Lower lobe of right lung (tissue), 2 donors: Measurements from ENCODE around the gene ZP4. TPM values are rescaled to one million over a fixed set of nuclear protein-coding genes. Genes with fewer than 3 reads are reported as not detected.

ENCODE experiments used
- ATAC-seq, 2 donors: fragments of 200-7000 bp; cut with Tn5 transposase; one replicate each; pipeline ENCODE4 v1.9.1; 2020 to 2022; ENCODE audit warnings: mild to moderate bottlenecking in 2 of 2, moderate library complexity in 2 of 2
- DNase-seq: peaks from one replicate; pipeline ENCODE4 v3.0.0-alpha.2; 2020
- H3K27ac ChIP-seq: fragments of 200-600 bp; one replicate; pipeline ENCODE4 v1.8.0; 2022
- H3K27me3 ChIP-seq: fragments of 200-600 bp; one replicate; pipeline ENCODE4 v1.8.0; 2022; ENCODE audit warnings: low read depth
- H3K36me3 ChIP-seq: fragments of 200-600 bp; one replicate; pipeline ENCODE4 v1.8.0; 2022; ENCODE audit warnings: mild to moderate bottlenecking
- H3K4me1 ChIP-seq: fragments of 200-600 bp; one replicate; pipeline ENCODE4 v1.8.0; 2022
- H3K4me3 ChIP-seq: fragments of 200-600 bp; one replicate; pipeline ENCODE4 v1.8.0; 2022; ENCODE audit warnings: mild to moderate bottlenecking
- H3K9me3 ChIP-seq: fragments of 200-600 bp; one replicate; pipeline ENCODE4 v1.8.0; 2022
- CTCF ChIP-seq: fragments of 200-600 bp; IDR thresholded peaks from one replicate; pipeline ENCODE4 v1.8.0; 2022; ENCODE audit warnings: antibody characterized with exemption, mild to moderate bottlenecking
- intact Hi-C: fragments of 100-400 bp; cut with DNase I; formaldehyde crosslinking; loops from one replicate; pipeline ENCODE4 v1.11.0; 2022
- long read RNA-seq: library from polyadenylated mRNA; unstranded; transcript quantifications from one replicate; pipeline ENCODE4 v2.0.0, GENCODE V29; 2021
- total RNA-seq: library from RNA; stranded (reverse); fragmentation: NEBNext Ultra II Directional; extraction: Animal tissue kit (Norgen Biotek cat#: 25700); gene quantifications from one replicate; pipeline ENCODE4 v1.2.1, GENCODE V29; 2021
- donor health status: DM: no; HTN: yes; CAD: no; lungs with severe emphysema.

The ZP4 gene
- total RNA-seq, result not detected
- long read RNA-seq, result 0 reads

- ATAC-seq, result no peak
- Histone ChIP-seq H3K9me3 (no peaks in the 10 kb centered on the region), H3K27me3 (no peaks in the 10 kb centered on the region), H3K4me1 (no peaks in the 10 kb centered on the region), H3K36me3 (no peaks in the 10 kb centered on the region), H3K4me3 (no peak within 1 kb of the TSS), H3K27ac (no peak within 1 kb of the TSS)
- TF ChIP-seq CTCF, result no peak
- intact Hi-C loops, result no loop called here
- DNase-seq, result no peak
Measured at GRCh38 chr1:237890822-237891221, at the start of gene ZP4. TSS of gene ZP4 (minus strand) at chr1:237890922. CDS start at chr1:237890635, 287 bp downstream.

- Histone ChIP-seq H3K4me3 (no peak overlapping the region), H3K27me3 (no peaks in the 10 kb centered on the region), H3K9me3 (no peaks in the 10 kb centered on the region), H3K27ac (no peak overlapping the region), H3K4me1 (no peaks in the 10 kb centered on the region), H3K36me3 (no peaks in the 10 kb centered on the region)
- no peak for DNase-seq
- no peak for TF ChIP-seq CTCF
- intact Hi-C loops, result no loop called here
- no peak for ATAC-seq
Measured at GRCh38 chr1:237938553-237938952, 47.8 kb upstream of the ZP4 start.

GRCh38 chr1:237938068-237938467 lies 47.3 kb upstream of the ZP4 start:
- no peak for TF ChIP-seq CTCF
- H3K4me1 ChIP-seq, result no peaks in the 10 kb centered on the region
- no peaks in the 10 kb centered on the region for H3K36me3 ChIP-seq
- ATAC-seq (no peak), DNase-seq (no peak)
- no peak overlapping the region for H3K4me3 ChIP-seq
- H3K27me3 ChIP-seq, result no peaks in the 10 kb centered on the region
- intact Hi-C loops, result no loop called here
- no peaks in the 10 kb centered on the region for H3K9me3 ChIP-seq
- H3K27ac ChIP-seq, result no peak overlapping the region

GRCh38 chr1:237932816-237933215 lies 42.1 kb upstream of the ZP4 start:
- Histone ChIP-seq H3K9me3 (no peaks in the 10 kb centered on the region), H3K4me3 (no peak overlapping the region), H3K27me3 (no peaks in the 10 kb centered on the region), H3K27ac (no peak overlapping the region), H3K4me1 (no peaks in the 10 kb centered on the region), H3K36me3 (no peaks in the 10 kb centered on the region)
- ATAC-seq, result no peak
- no peak for TF ChIP-seq CTCF
- DNase-seq, result no peak
- intact Hi-C loops, result no loop called here

GRCh38 chr1:237931581-237931980 lies 40.9 kb upstream of the ZP4 start:
- H3K36me3 ChIP-seq, result no peaks in the 10 kb centered on the region
- intact Hi-C loops, result no loop called here
- TF ChIP-seq CTCF, result no peak
- ATAC-seq (no peak), DNase-seq (no peak)
- no peak overlapping the region for H3K4me3 ChIP-seq
- H3K27ac ChIP-seq, result no peak overlapping the region
- H3K9me3 ChIP-seq, result no peaks in the 10 kb centered on the region
- H3K27me3 ChIP-seq, result no peaks in the 10 kb centered on the region
- H3K4me1 ChIP-seq, result no peaks in the 10 kb centered on the region

- Histone ChIP-seq H3K36me3 (no peaks in the 10 kb centered on the region), H3K4me3 (no peak overlapping the region), H3K27ac (no peak overlapping the region), H3K27me3 (no peaks in the 10 kb centered on the region), H3K9me3 (no peaks in the 10 kb centered on the region), H3K4me1 (no peaks in the 10 kb centered on the region)
- TF ChIP-seq CTCF, result no peak
- intact Hi-C loops, result no loop called here
- DNase-seq (no peak), ATAC-seq (no peak)
Measured at GRCh38 chr1:237927198-237927597, 36.5 kb upstream of the ZP4 start.
